Measurements from ENCODE around the gene ARNT2.

ARNT2 gene

GRCh38 chr15:80560601-80561400 is 156.6 kb downstream of the ARNT2 start:
- no peak for DNase-seq

- no peak for DNase-seq
Observed at GRCh38 chr15:80561500-80561899, 157.3 kb downstream of the ARNT2 start.

- no peak for DNase-seq
Observed at GRCh38 chr15:80562033-80562432, 157.9 kb downstream of the ARNT2 start.

GRCh38 chr15:80562846-80563245 is 158.7 kb downstream of the ARNT2 start:
- DNase-seq, result no peak

- no peak for DNase-seq
Observed at GRCh38 chr15:80563372-80563997, 159.3 kb downstream of the ARNT2 start.

- no peak for DNase-seq
Observed at GRCh38 chr15:80564056-80564455, 159.9 kb downstream of the ARNT2 start.

- no peak for DNase-seq
Observed at GRCh38 chr15:80565398-80565797, 161.2 kb downstream of the ARNT2 start.

- DNase-seq, result no peak
Observed at GRCh38 chr15:80565988-80566387, 161.8 kb downstream of the ARNT2 start.

- DNase-seq, result no peak
Observed at GRCh38 chr15:80567721-80568157, 163.6 kb downstream of the ARNT2 start.

- no peak for DNase-seq
Observed at GRCh38 chr15:80568298-80568697, 164.1 kb downstream of the ARNT2 start.

- DNase-seq, result no peak
Observed at GRCh38 chr15:80568876-80569605, 164.9 kb downstream of the ARNT2 start.

GRCh38 chr15:80569656-80570055 is 165.5 kb downstream of the ARNT2 start:
- DNase-seq, result no peak

GRCh38 chr15:80570553-80570952 is 166.4 kb downstream of the ARNT2 start:
- DNase-seq, result no peak

- no peak for DNase-seq
Observed at GRCh38 chr15:80572337-80572736, 168.2 kb downstream of the ARNT2 start.

- no peak for DNase-seq
Observed at GRCh38 chr15:80573606-80574005, 169.4 kb downstream of the ARNT2 start.

- DNase-seq, result no peak
Observed at GRCh38 chr15:80574590-80574989, 170.4 kb downstream of the ARNT2 start.

GRCh38 chr15:80576519-80577090 is 172.4 kb downstream of the ARNT2 start:
- DNase-seq, result no peak

GRCh38 chr15:80577552-80578205 is 173.5 kb downstream of the ARNT2 start:
- no peak for DNase-seq

GRCh38 chr15:80578206-80578595 is 174.0 kb downstream of the ARNT2 start:
- no peak for DNase-seq

- DNase-seq, result no peak
Observed at GRCh38 chr15:80578871-80579270, 174.7 kb downstream of the ARNT2 start.

- no peak for DNase-seq
Observed at GRCh38 chr15:80579611-80580010, 175.4 kb downstream of the ARNT2 start.

- DNase-seq, result no peak
Observed at GRCh38 chr15:80580106-80580505, 175.9 kb downstream of the ARNT2 start.
